ENCODE results near the gene THADA. TPM values are rescaled to one million over a fixed set of nuclear protein-coding genes. Genes with fewer than 3 reads are reported as not detected.

THADA gene
- total RNA-seq, 1 donor from 2014 or later, result 19.4 TPM

DNA sequence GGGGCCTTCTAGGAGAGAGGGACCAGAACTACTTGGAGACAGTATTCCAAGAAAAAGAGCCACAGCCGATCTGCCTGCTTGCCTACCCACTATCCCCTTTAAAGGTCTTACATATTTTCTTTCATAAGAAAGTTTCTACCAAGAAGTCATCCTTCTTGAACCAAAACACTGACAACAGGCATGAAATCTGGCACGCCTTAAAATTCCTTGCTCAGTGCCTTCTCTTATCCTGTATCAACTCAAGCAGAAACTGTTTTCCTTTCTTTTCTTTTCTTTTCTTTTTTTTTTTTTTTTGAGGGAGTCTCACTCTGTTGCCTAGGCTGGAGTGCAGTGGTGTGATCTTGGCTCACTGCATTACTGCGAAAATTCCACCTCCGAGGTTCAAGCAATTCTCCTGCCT, 321.1 kb downstream of the THADA start:
- no peak overlapping the region for H3K27ac Mint-ChIP-seq (ENCODE audit: unreplicated experiment)
- H3K27me3 Mint-ChIP-seq (ENCODE audit: unreplicated experiment), result peaks cover 6% of the 10 kb centered on the region
- no peak for DNase-seq (ENCODE audit: low spot score)
- H3K36me3 Mint-ChIP-seq (ENCODE audit: low read depth, unreplicated experiment), result peaks cover 2% of the 10 kb centered on the region
- no peaks in the 10 kb centered on the region for H3K9me3 Mint-ChIP-seq (ENCODE audit: unreplicated experiment)
- H3K4me1 Mint-ChIP-seq (ENCODE audit: unreplicated experiment), result peaks cover 30% of the 10 kb centered on the region
- TF ChIP-seq, protein P1, sequence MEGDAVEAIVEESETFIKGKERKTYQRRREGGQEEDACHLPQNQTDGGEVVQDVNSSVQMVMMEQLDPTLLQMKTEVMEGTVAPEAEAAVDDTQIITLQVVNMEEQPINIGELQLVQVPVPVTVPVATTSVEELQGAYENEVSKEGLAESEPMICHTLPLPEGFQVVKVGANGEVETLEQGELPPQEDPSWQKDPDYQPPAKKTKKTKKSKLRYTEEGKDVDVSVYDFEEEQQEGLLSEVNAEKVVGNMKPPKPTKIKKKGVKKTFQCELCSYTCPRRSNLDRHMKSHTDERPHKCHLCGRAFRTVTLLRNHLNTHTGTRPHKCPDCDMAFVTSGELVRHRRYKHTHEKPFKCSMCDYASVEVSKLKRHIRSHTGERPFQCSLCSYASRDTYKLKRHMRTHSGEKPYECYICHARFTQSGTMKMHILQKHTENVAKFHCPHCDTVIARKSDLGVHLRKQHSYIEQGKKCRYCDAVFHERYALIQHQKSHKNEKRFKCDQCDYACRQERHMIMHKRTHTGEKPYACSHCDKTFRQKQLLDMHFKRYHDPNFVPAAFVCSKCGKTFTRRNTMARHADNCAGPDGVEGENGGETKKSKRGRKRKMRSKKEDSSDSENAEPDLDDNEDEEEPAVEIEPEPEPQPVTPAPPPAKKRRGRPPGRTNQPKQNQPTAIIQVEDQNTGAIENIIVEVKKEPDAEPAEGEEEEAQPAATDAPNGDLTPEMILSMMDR (IDR thresholded peaks at IDR 0.05; ENCODE audit: unreplicated experiment), result no peak
- H3K4me3 Mint-ChIP-seq (ENCODE audit: unreplicated experiment), result no peak overlapping the region

DNA sequence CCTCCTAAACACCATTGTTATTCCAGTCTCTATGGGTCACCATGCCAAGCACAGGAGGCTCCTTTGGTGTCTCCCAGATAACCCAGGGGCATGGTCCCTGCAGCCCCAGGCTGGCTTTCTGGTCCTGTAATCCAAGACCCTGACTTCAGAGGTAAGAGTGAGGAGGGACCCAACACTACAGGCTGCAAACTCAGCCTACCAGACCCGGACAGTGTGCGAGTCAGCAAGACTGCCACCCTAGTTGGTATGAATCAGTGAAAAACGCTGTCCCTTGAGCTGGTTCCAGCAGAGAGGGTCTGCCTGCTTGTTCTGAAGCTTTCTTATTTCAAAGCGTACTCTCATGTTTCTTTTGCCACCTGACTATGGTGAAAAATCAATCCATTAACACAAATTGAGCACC, 321.8 kb downstream of the THADA start:
- no peaks in the 10 kb centered on the region for H3K9me3 Mint-ChIP-seq (ENCODE audit: unreplicated experiment)

DNA sequence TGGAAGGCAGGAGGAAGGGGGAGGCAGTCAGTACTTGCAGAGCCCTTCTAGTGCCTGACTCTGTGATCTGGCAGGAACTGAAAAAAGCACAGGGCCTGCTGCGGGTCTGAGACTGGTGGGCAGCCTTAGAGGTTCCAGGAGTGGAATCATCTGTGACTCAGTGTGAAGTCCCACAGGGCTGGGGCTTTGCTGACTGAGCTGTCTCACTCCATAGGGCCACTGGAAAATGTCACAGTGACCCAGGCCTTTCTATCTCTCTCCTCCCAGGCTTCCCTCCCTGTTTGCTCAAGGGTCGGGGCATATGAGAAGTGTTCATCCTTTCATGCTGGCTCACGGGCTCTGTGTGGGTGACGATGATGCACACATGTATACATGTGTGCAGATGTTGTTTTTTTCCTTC, 322.3 kb downstream of the THADA start:
- H3K4me3 Mint-ChIP-seq (ENCODE audit: unreplicated experiment), result no peak overlapping the region
- H3K36me3 Mint-ChIP-seq (ENCODE audit: low read depth, unreplicated experiment), result no peaks in the 10 kb centered on the region
- H3K4me1 Mint-ChIP-seq (ENCODE audit: unreplicated experiment), result peaks cover 41% of the 10 kb centered on the region
- no peaks in the 10 kb centered on the region for H3K9me3 Mint-ChIP-seq (ENCODE audit: unreplicated experiment)
- DNase-seq (ENCODE audit: low spot score), result no peak
- H3K27ac Mint-ChIP-seq (ENCODE audit: unreplicated experiment), result no peak overlapping the region
- TF ChIP-seq, protein P1 (IDR thresholded peaks at IDR 0.05; ENCODE audit: unreplicated experiment), result no peak
- H3K27me3 Mint-ChIP-seq (ENCODE audit: unreplicated experiment), result peaks cover 7% of the 10 kb centered on the region

More for the DNA sequence above, 321.8 kb downstream of the THADA start:
- TF ChIP-seq, protein P1 (IDR thresholded peaks at IDR 0.05; ENCODE audit: unreplicated experiment), result no peak
- peaks cover 36% of the 10 kb centered on the region for H3K4me1 Mint-ChIP-seq (ENCODE audit: unreplicated experiment)
- H3K27ac Mint-ChIP-seq (ENCODE audit: unreplicated experiment), result no peak overlapping the region
- no peak for DNase-seq (ENCODE audit: low spot score)
- peaks cover 7% of the 10 kb centered on the region for H3K27me3 Mint-ChIP-seq (ENCODE audit: unreplicated experiment)
- H3K4me3 Mint-ChIP-seq (ENCODE audit: unreplicated experiment), result no peak overlapping the region
- no peaks in the 10 kb centered on the region for H3K36me3 Mint-ChIP-seq (ENCODE audit: low read depth, unreplicated experiment)

DNA sequence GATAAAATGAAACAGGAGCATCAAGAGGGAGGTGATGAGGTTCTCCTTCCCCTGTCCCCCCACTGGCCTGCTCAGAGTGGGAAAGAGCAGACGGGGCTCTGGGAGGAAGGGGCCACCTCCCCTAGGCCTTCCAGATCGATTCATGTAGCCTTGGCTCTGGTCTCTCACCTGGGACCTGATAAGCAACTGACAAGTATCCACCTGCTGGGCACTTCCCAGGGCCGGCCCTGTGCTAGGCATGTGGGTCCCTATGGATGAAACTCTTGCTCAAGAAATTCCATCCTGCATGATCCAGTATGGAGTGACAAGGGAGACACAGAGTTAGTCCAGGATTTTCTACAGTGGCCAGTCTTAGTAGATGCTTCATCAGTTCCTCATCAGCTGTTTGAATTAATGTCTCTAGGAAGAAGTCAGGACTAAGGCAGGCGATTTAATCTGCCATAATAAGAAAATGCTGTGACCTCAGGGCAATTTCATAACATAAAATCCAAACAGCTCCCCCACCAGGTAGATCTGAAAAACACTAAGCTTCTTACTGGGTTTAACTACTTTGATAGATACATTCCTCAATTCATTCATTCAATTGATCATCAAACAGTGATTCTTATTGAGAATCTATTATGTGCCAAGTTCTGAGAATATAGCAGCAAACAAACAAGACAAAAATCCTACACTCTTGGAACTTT, 324.8 kb downstream of the THADA start:
- H3K27ac Mint-ChIP-seq (ENCODE audit: unreplicated experiment), result no peak overlapping the region
- H3K27me3 Mint-ChIP-seq (ENCODE audit: unreplicated experiment), result peaks cover 5% of the 10 kb centered on the region
- no peaks in the 10 kb centered on the region for H3K36me3 Mint-ChIP-seq (ENCODE audit: low read depth, unreplicated experiment)
- DNase-seq (ENCODE audit: low spot score), result no peak
- TF ChIP-seq, protein P1 (IDR thresholded peaks at IDR 0.05; ENCODE audit: unreplicated experiment), result no peak
- no peaks in the 10 kb centered on the region for H3K9me3 Mint-ChIP-seq (ENCODE audit: unreplicated experiment)
- peaks cover 35% of the 10 kb centered on the region for H3K4me1 Mint-ChIP-seq (ENCODE audit: unreplicated experiment)
- H3K4me3 Mint-ChIP-seq (ENCODE audit: unreplicated experiment), result no peak overlapping the region

DNA sequence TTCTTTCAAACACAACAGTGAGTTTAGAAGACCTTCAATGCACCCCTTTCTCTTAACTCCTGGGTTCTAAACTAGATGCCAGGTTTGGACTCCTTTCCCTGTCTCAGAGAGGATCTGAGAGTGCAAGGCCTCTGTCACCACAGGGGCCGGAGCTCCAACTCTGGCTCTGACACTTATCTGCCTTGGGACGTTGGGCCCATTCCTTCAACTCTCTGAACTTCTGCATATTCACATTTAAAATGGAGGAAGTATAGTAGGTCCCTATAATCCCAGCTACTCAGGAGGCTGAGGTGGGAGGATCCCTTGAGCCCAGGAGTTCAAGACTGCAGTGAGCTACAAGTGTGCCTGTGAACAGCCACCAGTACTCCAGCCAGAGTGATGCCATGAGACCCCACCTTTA, 325.4 kb downstream of the THADA start:
- no peaks in the 10 kb centered on the region for H3K9me3 Mint-ChIP-seq (ENCODE audit: unreplicated experiment)
- H3K4me1 Mint-ChIP-seq (ENCODE audit: unreplicated experiment), result peaks cover 31% of the 10 kb centered on the region
- H3K36me3 Mint-ChIP-seq (ENCODE audit: low read depth, unreplicated experiment), result no peaks in the 10 kb centered on the region
- H3K27me3 Mint-ChIP-seq (ENCODE audit: unreplicated experiment), result peaks cover 8% of the 10 kb centered on the region
- H3K27ac Mint-ChIP-seq (ENCODE audit: unreplicated experiment), result no peak overlapping the region
- no peak for DNase-seq (ENCODE audit: low spot score)
- H3K4me3 Mint-ChIP-seq (ENCODE audit: unreplicated experiment), result no peak overlapping the region
- TF ChIP-seq, protein P1 (IDR thresholded peaks at IDR 0.05; ENCODE audit: unreplicated experiment), result no peak
